Measurements from ENCODE around the gene KIFBP. TPM values are rescaled to one million over a fixed set of nuclear protein-coding genes. Genes with fewer than 3 reads are reported as not detected.

The KIFBP gene
- polyA plus RNA-seq, 1 experiment = 53.9 TPM

DNA sequence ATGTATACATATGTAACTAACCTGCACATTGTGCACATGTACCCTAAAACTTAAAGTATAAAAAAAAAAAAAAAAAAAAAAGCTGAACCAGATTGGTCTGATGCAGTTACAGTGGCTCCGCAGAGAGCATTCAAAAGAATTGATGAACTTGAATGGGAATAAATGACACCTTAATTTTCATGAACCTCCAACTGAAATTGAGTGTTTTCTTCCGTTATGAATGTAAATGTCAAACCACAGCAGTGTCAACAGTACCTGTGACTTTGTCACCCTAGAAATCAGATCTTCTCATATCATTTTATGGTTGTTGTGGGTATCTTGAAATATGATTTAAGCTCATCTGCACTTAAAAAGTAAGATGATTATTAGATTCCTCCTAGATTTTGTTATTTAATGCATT, 66.6 kb downstream of the KIFBP start:
- Histone ChIP-seq H3K27me3 (ENCODE audit: control insufficient read depth, insufficient read depth, low read length) (no peaks in the 10 kb centered on the region), H3K27ac (ENCODE audit: low read depth, low read length) (no peak overlapping the region), H3K9me3 (ENCODE audit: control insufficient read depth, insufficient read depth, low read length) (no peaks in the 10 kb centered on the region; the same call in 1 of the 2 replicates), H3K4me3 (ENCODE audit: low read depth, low read length) (no peak overlapping the region)
- POLR2A ChIA-PET = no interaction called here
- TF ChIP-seq, protein P1, sequence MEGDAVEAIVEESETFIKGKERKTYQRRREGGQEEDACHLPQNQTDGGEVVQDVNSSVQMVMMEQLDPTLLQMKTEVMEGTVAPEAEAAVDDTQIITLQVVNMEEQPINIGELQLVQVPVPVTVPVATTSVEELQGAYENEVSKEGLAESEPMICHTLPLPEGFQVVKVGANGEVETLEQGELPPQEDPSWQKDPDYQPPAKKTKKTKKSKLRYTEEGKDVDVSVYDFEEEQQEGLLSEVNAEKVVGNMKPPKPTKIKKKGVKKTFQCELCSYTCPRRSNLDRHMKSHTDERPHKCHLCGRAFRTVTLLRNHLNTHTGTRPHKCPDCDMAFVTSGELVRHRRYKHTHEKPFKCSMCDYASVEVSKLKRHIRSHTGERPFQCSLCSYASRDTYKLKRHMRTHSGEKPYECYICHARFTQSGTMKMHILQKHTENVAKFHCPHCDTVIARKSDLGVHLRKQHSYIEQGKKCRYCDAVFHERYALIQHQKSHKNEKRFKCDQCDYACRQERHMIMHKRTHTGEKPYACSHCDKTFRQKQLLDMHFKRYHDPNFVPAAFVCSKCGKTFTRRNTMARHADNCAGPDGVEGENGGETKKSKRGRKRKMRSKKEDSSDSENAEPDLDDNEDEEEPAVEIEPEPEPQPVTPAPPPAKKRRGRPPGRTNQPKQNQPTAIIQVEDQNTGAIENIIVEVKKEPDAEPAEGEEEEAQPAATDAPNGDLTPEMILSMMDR (IDR thresholded peaks at IDR 0.05; ENCODE audit: low read depth, low read length) = no peak
- no peak for DNase-seq (ENCODE audit: low read depth, low spot score)
- CTCF ChIA-PET = no interaction called here

DNA sequence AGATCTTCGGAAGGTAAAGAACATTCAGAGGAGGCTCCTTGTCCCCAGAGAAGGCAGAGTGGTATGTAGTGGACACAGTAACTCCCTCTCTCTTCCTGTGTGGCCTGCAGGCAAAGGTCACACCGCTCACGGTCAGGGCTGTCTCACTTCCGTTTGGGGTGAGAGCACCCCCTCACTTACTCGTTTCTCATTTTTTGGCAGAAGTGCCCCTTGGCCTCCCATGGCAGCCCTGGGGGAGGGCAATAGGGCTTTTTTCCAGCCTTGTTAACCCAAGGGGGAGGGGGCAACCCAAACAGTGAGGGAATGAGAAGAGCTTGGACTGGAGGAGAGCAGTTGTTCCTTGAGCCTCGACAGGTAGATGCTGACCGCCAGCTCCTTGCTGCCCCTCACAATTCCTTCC, 67.5 kb downstream of the KIFBP start:
- CTCF ChIA-PET = no interaction called here
- POLR2A ChIA-PET = no interaction called here
- Histone ChIP-seq H3K4me3 (ENCODE audit: low read depth, low read length) (no peak overlapping the region), H3K9me3 (ENCODE audit: control insufficient read depth, insufficient read depth, low read length) (no peaks in the 10 kb centered on the region; the same call in 1 of the 2 replicates), H3K27me3 (ENCODE audit: control insufficient read depth, insufficient read depth, low read length) (no peaks in the 10 kb centered on the region), H3K27ac (ENCODE audit: low read depth, low read length) (no peak overlapping the region)
- DNase-seq (ENCODE audit: low read depth, low spot score) = no peak
- TF ChIP-seq, protein P1 (IDR thresholded peaks at IDR 0.05; ENCODE audit: low read depth, low read length) = no peak

DNA sequence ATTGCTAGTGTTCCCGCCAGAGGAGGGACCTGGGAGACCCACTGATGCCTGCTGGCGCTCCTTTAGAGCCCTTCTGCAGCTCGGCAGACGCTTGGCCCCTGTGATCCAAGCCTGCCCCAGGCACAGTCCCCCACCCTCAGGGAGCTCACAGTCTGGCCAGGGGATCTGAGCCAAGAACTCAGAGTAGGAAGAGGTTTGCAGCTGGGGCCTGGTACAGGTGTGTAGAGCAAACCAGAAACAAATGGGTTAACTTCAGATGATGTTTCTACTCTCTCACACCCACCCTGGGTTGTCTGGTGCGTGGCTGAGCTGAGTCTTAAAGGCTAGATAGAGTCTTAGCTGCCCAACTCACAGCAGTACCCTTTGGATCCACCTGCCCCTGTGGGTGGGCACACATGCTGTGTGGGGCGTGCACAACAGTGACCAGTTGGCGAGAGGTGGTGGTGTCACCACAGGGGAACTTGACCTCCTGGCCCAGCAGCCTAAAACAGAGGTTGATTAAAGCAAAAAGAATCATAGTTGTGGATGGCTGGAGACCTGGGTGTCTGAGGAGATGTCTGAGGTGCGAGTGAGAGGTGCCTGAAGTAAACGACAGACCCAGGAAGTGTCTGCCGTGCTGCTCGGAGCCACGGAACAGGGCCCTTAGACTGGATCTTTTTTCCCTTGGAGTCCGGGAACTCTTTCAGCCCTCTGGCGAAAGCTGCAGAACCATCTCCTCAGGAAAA, 68.1 kb downstream of the KIFBP start:
- Histone ChIP-seq H3K4me3 (ENCODE audit: low read depth, low read length) (no peak overlapping the region), H3K9me3 (ENCODE audit: control insufficient read depth, insufficient read depth, low read length) (no peaks in the 10 kb centered on the region; the same call in 1 of the 2 replicates), H3K27ac (ENCODE audit: low read depth, low read length) (no peak overlapping the region), H3K27me3 (ENCODE audit: control insufficient read depth, insufficient read depth, low read length) (no peaks in the 10 kb centered on the region)
- TF ChIP-seq, protein P1 (IDR thresholded peaks at IDR 0.05; ENCODE audit: low read depth, low read length) = no peak
- DNase-seq (ENCODE audit: low read depth, low spot score) = no peak
- ChIA-PET CTCF (no interaction called here), POLR2A (no interaction called here)

- Histone ChIP-seq H3K27me3 (ENCODE audit: control insufficient read depth, insufficient read depth, low read length) (no peaks in the 10 kb centered on the region), H3K9me3 (ENCODE audit: control insufficient read depth, insufficient read depth, low read length) (no peaks in the 10 kb centered on the region; the same call in 1 of the 2 replicates), H3K4me3 (ENCODE audit: low read depth, low read length) (no peak overlapping the region), H3K27ac (ENCODE audit: low read depth, low read length) (no peak overlapping the region)
- TF ChIP-seq, protein P1 (IDR thresholded peaks at IDR 0.05; ENCODE audit: low read depth, low read length) = no peak
- ChIA-PET POLR2A (no interaction called here), CTCF (no interaction called here)
- DNase-seq (ENCODE audit: low read depth, low spot score) = no peak
Observed at GRCh38 chr10:69057261-69057950, 68.8 kb downstream of the KIFBP start.

DNA sequence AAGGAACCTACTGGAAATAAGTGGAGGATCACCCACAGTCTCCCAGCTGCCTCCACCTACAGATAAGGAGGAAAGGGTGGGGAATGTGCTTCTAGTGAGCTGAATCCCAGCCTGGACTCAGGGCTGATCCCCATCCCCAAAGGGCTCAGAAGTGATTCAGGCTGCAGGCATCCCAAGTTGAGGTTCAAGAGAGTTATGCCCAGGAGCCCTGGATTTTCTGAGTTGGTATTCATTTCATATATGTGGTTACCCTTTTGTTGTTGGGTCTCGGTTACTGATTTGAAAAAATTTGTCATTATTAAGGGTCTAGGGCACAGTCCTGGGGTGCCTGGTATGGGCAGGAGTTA, 69.3 kb downstream of the KIFBP start:
- TF ChIP-seq, protein P1 (IDR thresholded peaks at IDR 0.05; ENCODE audit: low read depth, low read length) = no peak
- H3K27me3 ChIP-seq (ENCODE audit: control insufficient read depth, insufficient read depth, low read length) = no peaks in the 10 kb centered on the region
- no peak overlapping the region for H3K27ac ChIP-seq (ENCODE audit: low read depth, low read length)
- POLR2A ChIA-PET = no interaction called here
- CTCF ChIA-PET = no interaction called here
- no peak for DNase-seq (ENCODE audit: low read depth, low spot score)
- H3K4me3 ChIP-seq (ENCODE audit: low read depth, low read length) = no peak overlapping the region
- H3K9me3 ChIP-seq (ENCODE audit: control insufficient read depth, insufficient read depth, low read length) = no peaks in the 10 kb centered on the region; the same call in 1 of the 2 replicates

Data from AG04450 (cell line).